Measurements from ENCODE around the gene PCDHB16. TPM values are rescaled to one million over a fixed set of nuclear protein-coding genes. Genes with fewer than 3 reads are reported as not detected.

Gene PCDHB16
- under 0.01 and 0.14 TPM in 2 replicates for total RNA-seq

DNA sequence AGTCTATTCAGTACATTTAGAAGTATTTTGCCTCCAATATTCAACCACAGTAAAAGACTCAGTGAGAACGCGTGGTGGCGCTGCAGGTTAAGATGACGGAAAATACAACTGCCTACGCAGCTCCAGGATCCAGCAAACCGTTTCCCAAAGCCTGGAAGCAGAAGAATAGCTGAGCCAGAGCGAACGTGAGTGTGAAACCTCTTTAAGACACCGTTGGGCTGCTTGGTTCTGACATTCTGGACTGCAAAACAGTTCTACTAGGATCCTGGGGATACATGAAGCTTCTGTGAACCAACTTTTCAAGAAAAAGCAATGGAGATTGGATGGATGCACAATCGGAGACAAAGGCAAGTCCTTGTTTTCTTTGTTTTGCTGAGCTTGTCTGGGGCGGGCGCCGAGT, at the start of gene PCDHB16:
PCDHB16 (plus strand) TSS at position 140 of the 400 bp plus-strand sequence; CDS start at position 313, 173 bp downstream.

DNA sequence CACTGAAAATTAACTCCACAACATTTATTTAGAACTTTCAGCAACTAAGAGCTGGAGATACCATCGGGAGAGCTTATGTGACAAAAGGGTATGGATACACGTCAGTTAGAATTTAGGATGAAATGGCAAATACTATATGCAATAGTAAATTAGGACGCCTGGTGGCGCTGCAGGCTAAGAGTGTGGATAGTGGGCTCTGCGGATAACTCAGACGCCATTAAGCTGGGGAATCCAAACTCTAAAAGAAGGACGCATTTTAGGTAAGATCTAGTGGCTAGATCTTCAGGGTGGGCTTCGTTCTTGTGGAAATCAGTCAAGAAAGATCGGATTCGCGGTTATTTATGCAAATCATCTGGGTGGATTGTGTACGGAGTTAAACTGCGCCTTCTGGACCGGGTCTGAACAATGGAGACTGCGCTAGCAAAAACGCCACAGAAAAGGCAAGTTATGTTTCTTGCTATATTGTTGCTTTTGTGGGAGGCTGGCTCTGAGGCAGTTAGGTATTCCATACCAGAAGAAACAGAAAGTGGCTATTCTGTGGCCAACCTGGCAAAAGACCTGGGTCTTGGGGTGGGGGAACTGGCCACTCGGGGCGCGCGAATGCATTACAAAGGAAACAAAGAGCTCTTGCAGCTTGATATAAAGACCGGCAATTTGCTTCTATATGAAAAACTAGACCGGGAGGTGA, 47.0 kb upstream of the PCDHB16 start, which contains the start of gene PCDHB5:
PCDHB5 (plus strand) TSS at position 177 of the 688 bp plus-strand sequence; CDS start at position 406, 229 bp downstream.

DNA sequence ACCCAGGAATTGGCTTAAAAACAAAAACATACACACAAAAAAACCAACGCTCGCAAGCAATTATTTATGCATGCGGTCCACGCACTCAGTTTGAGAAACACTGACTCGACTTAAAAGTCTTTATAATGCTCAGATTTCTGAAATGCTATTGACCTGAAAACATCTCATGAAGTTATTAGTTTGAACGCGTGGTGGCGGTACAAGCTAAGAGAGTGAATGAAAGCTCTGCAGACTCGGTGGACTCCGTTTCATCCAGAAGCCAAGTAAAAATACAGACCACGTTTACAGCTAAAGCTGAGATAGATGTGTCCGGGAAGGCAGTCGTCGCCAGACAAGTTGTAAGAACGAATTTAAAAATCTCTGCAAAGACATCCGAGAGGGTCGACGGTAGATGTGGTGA, 32.4 kb upstream of the PCDHB16 start, which contains the start of gene PCDHB6:
PCDHB6 (plus strand) TSS at position 246 of the 400 bp plus-strand sequence. CDS start 201 bp downstream, outside the sequence.

DNA sequence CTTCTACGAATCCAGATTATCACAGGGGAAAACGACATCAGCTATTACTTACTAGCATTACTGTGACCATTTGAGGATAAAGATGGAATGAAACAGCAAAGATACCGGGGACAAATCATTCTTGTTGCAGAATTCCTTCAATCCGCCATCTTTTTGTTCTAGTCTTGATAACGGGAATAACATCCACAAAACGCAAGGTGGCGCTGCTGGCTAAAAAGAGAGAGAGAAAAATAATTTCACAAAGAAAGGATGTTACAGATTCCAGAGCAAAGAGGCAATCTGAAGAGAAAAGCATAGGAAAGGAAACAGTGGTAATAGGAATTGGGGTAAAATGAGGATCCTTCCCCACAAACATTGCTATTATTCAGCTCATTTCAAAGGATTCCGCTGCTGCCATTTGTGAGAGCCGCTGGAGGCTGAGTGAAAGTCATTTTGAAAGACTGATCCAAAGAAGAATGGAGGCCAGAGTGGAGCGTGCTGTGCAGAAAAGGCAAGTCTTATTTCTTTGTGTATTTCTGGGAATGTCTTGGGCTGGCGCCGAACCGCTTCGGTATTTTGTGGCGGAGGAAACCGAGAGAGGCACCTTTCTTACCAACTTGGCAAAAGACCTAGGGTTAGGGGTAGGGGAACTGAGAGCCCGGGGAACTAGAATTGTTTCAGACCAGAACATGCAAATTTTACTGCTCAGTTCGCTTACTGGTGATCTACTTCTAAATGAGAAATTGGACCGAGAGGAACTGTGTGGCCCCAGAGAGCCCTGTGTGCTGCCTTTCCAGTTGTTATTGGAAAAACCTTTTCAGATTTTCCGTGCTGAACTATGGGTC, 9.6 kb upstream of the PCDHB16 start, which contains the start of gene PCDHB7:
PCDHB7 (plus strand) TSS at position 264 of the 824 bp plus-strand sequence; CDS start at position 456, 192 bp downstream.

DNA sequence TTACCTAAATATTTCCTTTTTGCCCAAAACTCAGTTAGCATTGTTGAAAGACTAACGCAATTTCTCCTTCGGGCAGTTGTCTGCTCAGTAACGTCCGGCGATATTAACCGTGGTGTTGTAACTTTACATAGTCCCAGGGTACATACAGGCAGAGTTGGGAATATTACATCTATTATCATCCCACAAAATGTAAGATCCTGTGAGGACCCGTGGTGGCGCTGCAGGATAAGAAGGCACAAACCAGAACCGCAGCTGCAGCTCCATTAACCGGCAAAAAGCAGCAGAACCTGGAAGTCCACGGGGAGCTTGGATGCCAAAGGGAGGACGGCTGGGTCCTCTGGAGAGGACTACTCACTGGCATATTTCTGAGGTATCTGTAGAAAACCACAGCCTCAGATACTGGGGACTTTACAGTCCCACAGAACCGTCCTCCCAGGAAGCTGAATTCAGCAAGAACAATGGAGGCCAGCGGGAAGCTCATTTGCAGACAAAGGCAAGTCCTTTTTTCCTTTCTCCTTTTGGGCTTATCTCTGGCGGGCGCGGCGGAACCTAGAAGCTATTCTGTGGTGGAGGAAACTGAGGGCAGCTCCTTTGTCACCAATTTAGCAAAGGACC, 4.5 kb upstream of the PCDHB16 start, which contains the start of gene PCDHB8:
PCDHB8 (plus strand) TSS at position 214 of the 615 bp plus-strand sequence; CDS start at position 459, 245 bp downstream.

DNA sequence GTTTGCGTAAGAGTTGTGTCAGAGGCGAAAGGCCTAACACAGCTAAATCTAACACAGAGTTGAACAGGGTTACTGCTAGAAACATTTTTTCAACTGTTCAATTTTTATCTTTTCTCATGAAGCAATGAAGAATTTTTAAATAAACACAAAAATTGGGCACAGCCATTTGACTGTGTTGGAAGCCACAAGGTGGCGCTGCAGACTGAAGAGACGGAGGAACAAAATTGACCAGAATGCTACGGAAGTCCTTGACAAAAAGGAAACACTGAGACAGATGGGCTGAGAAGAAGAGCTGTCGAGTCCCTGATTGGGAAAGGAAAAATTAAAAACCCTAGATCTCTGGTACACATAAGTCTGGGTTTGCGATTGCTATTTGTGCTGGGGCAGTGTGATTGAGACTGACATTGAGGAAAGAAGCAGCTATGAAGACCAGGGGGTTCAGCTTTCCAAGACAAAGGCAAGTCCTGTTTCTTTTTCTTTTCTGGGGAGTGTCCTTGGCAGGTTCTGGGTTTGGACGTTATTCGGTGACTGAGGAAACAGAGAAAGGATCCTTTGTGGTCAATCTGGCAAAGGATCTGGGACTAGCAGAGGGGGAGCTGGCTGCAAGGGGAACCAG, 4.8 kb downstream of the PCDHB16 start, which contains the start of gene PCDHB9:
PCDHB9 (plus strand) TSS at position 265 of the 616 bp plus-strand sequence; CDS start at position 423, 158 bp downstream.

DNA sequence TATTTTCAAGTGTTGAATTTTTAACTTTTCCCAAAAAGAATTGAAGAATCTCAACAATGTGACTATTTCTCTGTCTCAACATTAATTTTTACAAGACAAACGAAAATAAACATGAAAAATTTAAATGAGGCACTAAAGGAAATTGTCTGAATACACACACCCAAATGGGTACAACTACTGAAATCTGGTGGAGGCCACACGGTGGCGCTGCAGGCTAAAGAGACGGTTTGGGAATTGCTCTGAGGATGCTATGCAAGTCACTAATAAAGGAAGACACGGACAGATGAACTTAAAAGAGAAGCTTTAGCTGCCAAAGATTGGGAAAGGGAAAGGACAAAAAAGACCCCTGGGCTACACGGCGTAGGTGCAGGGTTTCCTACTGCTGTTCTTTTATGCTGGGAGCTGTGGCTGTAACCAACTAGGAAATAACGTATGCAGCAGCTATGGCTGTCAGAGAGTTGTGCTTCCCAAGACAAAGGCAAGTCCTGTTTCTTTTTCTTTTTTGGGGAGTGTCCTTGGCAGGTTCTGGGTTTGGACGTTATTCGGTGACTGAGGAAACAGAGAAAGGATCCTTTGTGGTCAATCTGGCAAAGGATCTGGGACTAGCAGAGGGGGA, 10.0 kb downstream of the PCDHB16 start, which contains the start of gene PCDHB10:
PCDHB10 (plus strand) TSS at position 244 of the 616 bp plus-strand sequence; CDS start at position 444, 200 bp downstream.

DNA sequence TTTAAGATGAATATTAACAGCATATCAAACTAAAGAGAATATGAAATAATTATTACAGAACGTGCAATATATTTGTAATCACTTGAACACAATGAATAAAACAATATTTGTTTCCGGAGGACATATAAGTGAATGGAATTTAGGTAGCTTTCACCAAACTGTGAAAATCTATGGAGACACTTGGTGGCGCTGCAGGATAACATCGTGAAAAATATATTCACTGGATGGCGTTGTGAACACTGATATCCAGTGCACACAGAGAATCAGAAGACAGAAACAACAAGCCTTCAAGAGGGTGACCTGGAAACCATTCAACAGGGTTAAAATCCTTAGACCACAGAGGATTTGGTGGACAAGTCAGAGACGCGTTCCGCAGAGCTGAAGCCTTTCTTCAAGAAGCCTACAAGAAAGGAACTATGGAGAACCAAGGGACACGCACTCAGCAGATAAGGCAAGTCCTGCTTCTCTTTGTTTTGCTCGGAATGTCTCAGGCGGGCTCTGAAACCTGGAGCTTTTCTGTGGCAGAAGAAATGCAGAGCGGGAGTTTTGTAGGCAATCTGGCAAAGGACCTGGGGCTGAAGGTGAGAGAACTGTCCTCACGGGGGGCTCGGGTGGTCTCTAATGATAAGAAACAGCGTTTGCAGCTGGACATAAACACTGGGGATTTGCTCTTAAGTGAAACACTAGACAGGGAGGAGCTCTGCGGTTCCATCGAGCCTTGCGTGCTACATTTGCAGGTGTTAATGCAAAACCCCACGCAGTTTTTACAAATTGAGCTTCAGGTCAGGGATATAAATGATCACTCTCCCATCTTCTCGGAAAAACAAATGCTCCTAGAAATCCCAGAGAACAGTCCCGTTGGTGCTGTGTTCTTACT, 17.4 kb downstream of the PCDHB16 start, which contains the start of gene PCDHB11:
PCDHB11 (plus strand) TSS at position 269 of the 877 bp plus-strand sequence; CDS start at position 417, 148 bp downstream.

DNA sequence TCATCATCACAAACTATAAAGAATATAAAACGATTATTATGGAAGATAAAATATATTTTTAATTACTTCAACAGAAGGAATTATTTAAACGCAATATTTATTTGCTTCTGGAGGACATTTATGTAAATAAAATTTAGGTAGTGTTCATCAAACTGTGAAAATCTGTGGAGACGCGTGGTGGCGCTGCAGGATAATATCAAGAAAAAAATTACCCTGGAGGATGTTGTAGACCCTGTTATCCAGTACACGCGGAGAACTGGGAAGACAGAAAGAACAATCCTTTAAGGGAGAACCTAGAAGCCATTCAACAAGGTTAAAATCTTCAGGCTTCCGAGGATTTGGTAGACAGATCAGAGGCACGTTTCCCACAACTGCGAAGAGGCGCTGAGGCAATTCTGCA, 26.3 kb downstream of the PCDHB16 start, which contains the start of gene PCDHB12:
PCDHB12 (plus strand) TSS at position 242 of the 400 bp plus-strand sequence. CDS start 189 bp downstream, outside the sequence.

DNA sequence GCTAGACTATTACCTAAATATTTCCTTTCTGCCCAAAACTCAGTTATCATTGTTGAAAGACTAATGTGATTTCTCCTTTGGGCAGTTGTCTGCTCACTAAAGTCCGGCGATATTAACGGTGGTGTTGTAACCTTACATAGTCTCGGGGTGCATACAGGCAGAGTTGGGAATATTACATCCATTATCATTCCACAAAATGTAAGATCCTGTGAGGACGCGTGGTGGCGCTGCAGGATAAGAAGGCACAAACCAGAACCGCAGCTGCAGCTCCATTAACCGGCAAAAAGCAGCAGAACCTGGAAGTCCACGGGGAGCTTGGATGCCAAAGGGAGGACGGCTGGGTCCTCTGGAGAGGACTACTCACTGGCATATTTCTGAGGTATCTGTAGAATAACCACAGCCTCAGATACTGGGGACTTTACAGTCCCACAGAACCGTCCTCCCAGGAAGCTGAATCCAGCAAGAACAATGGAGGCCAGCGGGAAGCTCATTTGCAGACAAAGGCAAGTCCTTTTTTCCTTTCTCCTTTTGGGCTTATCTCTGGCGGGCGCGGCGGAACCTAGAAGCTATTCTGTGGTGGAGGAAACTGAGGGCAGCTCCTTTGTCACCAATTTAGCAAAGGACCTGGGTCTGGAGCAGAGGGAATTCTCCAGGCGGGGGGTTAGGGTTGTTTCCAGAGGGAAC, 31.6 kb downstream of the PCDHB16 start, which contains the start of gene PCDHB13:
PCDHB13 (plus strand) TSS at position 264 of the 684 bp plus-strand sequence; CDS start at position 469, 205 bp downstream.

DNA sequence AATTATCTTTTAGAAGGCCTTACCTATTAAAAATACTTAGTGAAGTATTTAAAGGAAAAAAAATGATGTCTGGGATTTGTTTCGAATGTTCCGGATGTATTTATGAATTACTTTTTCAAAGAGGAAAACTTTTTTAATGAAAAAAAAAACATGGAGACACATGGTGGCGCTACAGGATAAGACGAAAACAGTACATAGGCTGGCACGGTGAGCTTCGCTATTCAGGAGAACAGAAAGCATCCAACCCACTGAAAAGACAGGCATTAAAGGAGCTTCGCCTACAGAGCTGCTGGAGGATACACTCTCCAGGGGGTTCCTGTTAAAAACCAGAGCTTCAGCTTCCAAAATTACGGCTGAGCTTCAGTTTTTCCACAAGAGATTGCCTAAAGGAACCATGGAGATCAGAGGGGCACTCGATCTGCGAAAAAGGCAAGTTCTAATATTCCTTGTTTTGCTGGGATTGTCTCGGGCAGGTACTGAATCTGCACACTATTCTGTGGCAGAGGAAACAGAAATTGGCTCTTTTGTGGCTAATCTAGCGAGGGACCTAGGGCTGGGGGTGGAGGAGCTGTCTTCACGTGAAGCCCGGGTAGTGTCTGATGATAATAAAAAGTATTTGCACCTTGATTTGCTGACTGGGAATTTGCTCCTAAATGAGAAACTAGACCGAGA, 41.1 kb downstream of the PCDHB16 start, which contains the start of gene PCDHB14:
PCDHB14 (plus strand) TSS at position 232 of the 672 bp plus-strand sequence; CDS start at position 395, 163 bp downstream.

Other genes with a start within 250 kb of the PCDHB16 start
- 0.14 and 0.22 TPM in 2 replicates for gene PCDHAC2, start 215.9 kb upstream of the PCDHB16 start, total RNA-seq
- not detected in 2 replicates for gene PCDHB1, start 131.0 kb upstream of the PCDHB16 start, total RNA-seq
- 0.22 and 0.29 TPM in 2 replicates for gene PCDHB2, start 87.8 kb upstream of the PCDHB16 start, total RNA-seq
- gene PCDHB3, start 81.9 kb upstream of the PCDHB16 start, total RNA-seq: under 0.01 and 0.29 TPM in 2 replicates
- 0.14 TPM in 1 of 2 replicates, not detected in the other for gene PCDHB4, start 60.6 kb upstream of the PCDHB16 start, total RNA-seq
- gene PCDHB5, start 47.2 kb upstream of the PCDHB16 start, total RNA-seq: 0.14 and 0.22 TPM in 2 replicates
- gene PCDHB6, start 32.3 kb upstream of the PCDHB16 start, total RNA-seq: under 0.01 and 0.14 TPM in 2 replicates
- gene PCDHB7, start 9.7 kb upstream of the PCDHB16 start, total RNA-seq: under 0.01 and 0.14 TPM in 2 replicates
- 0.29 TPM in 1 of 2 replicates, not detected in the other for gene PCDHB8, start 4.6 kb upstream of the PCDHB16 start, total RNA-seq
- gene PCDHB9, start 4.8 kb downstream of the PCDHB16 start, total RNA-seq: 0.14 TPM in 1 of 2 replicates, not detected in the other
- 0.22 and 0.43 TPM in 2 replicates for gene PCDHB10, start 10.0 kb downstream of the PCDHB16 start, total RNA-seq
- under 0.01 and 0.29 TPM in 2 replicates for gene PCDHB11, start 17.2 kb downstream of the PCDHB16 start, total RNA-seq
- under 0.01 TPM in 1 of 2 replicates, not detected in the other for gene PCDHB12, start 26.3 kb downstream of the PCDHB16 start, total RNA-seq
- gene PCDHB13, start 31.5 kb downstream of the PCDHB16 start, total RNA-seq: 0.22 and 0.29 TPM in 2 replicates
- 0.29 and 0.44 TPM in 2 replicates for gene PCDHB14, start 41.0 kb downstream of the PCDHB16 start, total RNA-seq
- under 0.01 and 0.14 TPM in 2 replicates for gene PCDHB15, start 63.0 kb downstream of the PCDHB16 start, total RNA-seq
- gene SLC25A2, start 121.7 kb downstream of the PCDHB16 start, total RNA-seq: 0.44 and 2.0 TPM in 2 replicates
- gene TAF7, start 138.4 kb downstream of the PCDHB16 start, total RNA-seq: 43.1 and 61.6 TPM in 2 replicates
- gene PCDHGA1, start 148.1 kb downstream of the PCDHB16 start, total RNA-seq: 0.43 and 0.88 TPM in 2 replicates
- 2.0 and 6.3 TPM in 2 replicates for gene PCDHGA2, start 156.4 kb downstream of the PCDHB16 start, total RNA-seq
- gene PCDHGA3, start 161.4 kb downstream of the PCDHB16 start, total RNA-seq: 4.0 and 5.5 TPM in 2 replicates
- gene PCDHGB1, start 167.7 kb downstream of the PCDHB16 start, total RNA-seq: 1.8 and 1.9 TPM in 2 replicates
- gene PCDHGA4, start 172.6 kb downstream of the PCDHB16 start, total RNA-seq: 5.0 and 6.1 TPM in 2 replicates
- gene PCDHGB2, start 177.6 kb downstream of the PCDHB16 start, total RNA-seq: 2.2 and 3.1 TPM in 2 replicates
- 1.5 and 1.9 TPM in 2 replicates for gene PCDHGA5, start 181.8 kb downstream of the PCDHB16 start, total RNA-seq
- gene PCDHGB3, start 187.9 kb downstream of the PCDHB16 start, total RNA-seq: 2.6 and 3.3 TPM in 2 replicates
- 4.3 and 4.8 TPM in 2 replicates for gene PCDHGA6, start 191.5 kb downstream of the PCDHB16 start, total RNA-seq
- 4.3 and 7.7 TPM in 2 replicates for gene PCDHGA7, start 200.4 kb downstream of the PCDHB16 start, total RNA-seq
- gene PCDHGB4, start 205.3 kb downstream of the PCDHB16 start, total RNA-seq: 28.2 and 30.4 TPM in 2 replicates
- 2.4 and 3.3 TPM in 2 replicates for gene PCDHGA8, start 210.2 kb downstream of the PCDHB16 start, total RNA-seq
- gene PCDHGB5, start 215.6 kb downstream of the PCDHB16 start, total RNA-seq: 27.3 and 27.4 TPM in 2 replicates
- 4.6 and 6.2 TPM in 2 replicates for gene PCDHGA9, start 220.4 kb downstream of the PCDHB16 start, total RNA-seq
- gene PCDHGB6, start 225.6 kb downstream of the PCDHB16 start, total RNA-seq: 4.3 and 5.3 TPM in 2 replicates
- gene PCDHGA10, start 230.6 kb downstream of the PCDHB16 start, total RNA-seq: 13.2 and 14.0 TPM in 2 replicates
- gene PCDHGB7, start 235.3 kb downstream of the PCDHB16 start, total RNA-seq: 7.6 and 14.0 TPM in 2 replicates
- gene PCDHGA11, start 238.7 kb downstream of the PCDHB16 start, total RNA-seq: 12.7 and 19.2 TPM in 2 replicates
- 30.0 and 37.5 TPM in 2 replicates for gene PCDHGA12, start 248.1 kb downstream of the PCDHB16 start, total RNA-seq